GM19397 (cell line): Measurements from ENCODE around the gene IFNW1.

Source experiments
- ATAC-seq: cut with Tn5 transposase; IDR thresholded peaks from one replicate; pipeline ENCODE4 v1.9.1; 2021; ENCODE audit warnings: mild to moderate bottlenecking, moderate library complexity; ENCODE audit not compliant: unreplicated experiment

The IFNW1 gene

GRCh38 chr9:21110708-21111576, 30.7 kb downstream of the IFNW1 start:
- ATAC-seq: peak; percentile 78

GRCh38 chr9:21104787-21105186, 36.8 kb downstream of the IFNW1 start:
- ATAC-seq: no peak

GRCh38 chr9:21102305-21102704, 39.3 kb downstream of the IFNW1 start:
- ATAC-seq: no peak

- no peak for ATAC-seq
These were observed 43.8 kb downstream of the IFNW1 start for GRCh38 chr9:21097817-21098216.

GRCh38 chr9:21096901-21097255, 44.8 kb downstream of the IFNW1 start:
- no peak for ATAC-seq

- ATAC-seq: peak; percentile 72
These were observed 45.3 kb downstream of the IFNW1 start for GRCh38 chr9:21096172-21096900.

GRCh38 chr9:21095561-21095960, 46.1 kb downstream of the IFNW1 start:
- no peak for ATAC-seq
